Esophagus squamous epithelium (tissue), 4 donors: ENCODE results near the gene KIF5B.

Experiments
- CTCF ChIP-seq, 6 experiments: fragments of 450-650 bp in 4 of 6; fragments of 200-600 bp in 2 of 6; sonication (generic) in 2 of 6; IDR thresholded peaks; one replicate each; pipeline ENCODE4 v1.5.1; 2016 to 2019; ENCODE audit warnings: antibody characterized with exemption in 6 of 6, mild to moderate bottlenecking in 4 of 6, moderate library complexity in 4 of 6
- POLR2A ChIP-seq, 4 donors: fragments of 450-650 bp; IDR thresholded peaks; one replicate each; pipeline ENCODE4 v1.6.1; 2017; ENCODE audit warnings: antibody characterized with exemption in 4 of 4, mild to moderate bottlenecking in 4 of 4, moderate library complexity in 3 of 4

GRCh38 chr10:31999836-32000235 is 56.4 kb downstream of the KIF5B start:
- TF ChIP-seq CTCF (IDR thresholded peaks at IDR 0.05) (no peak), POLR2A (IDR thresholded peaks at IDR 0.05) (no peak)
